ENCODE data around the gene MYL11. TPM values are rescaled to one million over a fixed set of nuclear protein-coding genes. Genes with fewer than 3 reads are reported as not detected.
A peak's percentile ranks its signal among the peaks of the same experiment; 100 is the strongest.

Gene MYL11
- total RNA-seq, 1 donor from 2014 or later: 921 TPM

DNA sequence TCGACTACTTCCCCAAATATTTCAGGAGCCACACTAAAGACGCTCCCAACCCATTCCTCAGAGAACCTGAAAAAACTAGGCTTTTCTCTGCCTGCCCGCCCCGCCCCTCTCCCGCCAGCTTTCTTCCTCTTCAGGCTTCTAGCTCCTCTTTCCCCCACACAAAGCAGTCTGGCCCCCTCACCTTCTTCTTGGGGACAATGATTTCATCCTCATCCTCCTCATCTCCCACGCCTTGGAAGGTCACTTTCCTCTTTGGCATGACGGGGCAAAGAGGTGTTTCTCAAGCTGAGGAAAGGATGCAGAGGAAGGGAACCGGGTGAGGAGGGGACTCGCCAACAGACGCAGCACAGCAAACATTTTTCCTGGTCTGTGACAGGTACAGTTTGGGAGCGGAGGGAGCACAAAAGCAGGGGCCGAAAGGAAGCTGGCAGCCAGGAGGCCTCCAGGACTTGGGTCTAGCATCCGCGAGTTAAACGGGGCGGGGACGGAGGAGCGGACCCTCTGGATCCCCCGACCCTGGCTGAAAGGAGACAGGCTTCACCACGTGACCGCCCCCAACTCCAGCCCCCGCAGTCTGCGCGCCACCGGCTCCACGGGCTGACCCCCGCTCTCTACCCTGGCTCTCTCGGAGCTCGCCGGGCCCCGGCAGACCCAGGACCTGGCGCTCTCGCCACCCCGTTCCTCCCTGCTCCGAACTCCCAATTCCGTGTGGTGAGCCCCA is 20.0 kb upstream of the MYL11 start:
- DNase-seq: no peak

DNA sequence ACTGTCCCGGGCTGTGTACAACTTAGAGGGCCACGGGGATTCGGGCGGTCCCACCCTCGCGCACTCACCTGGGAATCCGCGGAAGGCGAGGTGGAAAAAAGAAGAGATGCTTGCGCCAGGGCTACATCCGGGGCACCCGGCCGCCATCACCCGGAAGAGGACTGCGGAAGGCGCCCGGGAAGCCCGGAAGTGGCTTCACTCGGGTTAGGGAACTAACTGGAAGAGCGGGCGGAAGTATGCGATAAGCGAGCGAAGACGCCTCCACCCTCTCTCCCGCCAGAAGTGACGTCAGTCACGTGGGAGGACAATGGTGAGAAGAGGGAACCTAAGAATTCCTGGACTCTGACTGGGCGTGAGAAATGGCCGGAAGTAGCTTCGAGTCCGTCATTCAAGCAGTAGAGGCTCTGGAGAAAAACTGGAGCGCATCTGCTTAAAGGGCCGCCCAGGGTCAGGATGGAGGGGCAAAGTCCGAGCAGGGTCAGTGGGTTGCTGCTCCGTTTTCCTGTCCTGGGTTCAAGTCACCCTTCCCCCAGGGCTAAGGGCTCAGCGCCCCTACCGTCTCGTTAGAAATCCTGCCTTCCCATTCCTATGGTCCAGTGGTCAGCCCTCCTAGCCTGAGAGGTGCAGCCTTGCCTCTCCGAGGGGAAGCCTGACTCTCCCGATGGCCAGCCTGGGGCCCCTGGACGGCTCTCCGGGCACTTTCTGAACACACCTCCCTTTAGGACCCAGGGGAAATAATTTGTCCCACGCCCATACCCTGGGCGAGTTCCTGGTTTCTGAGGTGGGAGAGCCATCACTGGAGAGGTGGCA is 19.3 kb upstream of the MYL11 start, which contains the start of gene CD2BP2:
Gene CD2BP2 (minus strand): TSS at position 165 of the 810 bp plus-strand sequence. CDS start 627 bp downstream, outside the sequence.
- peak; percentile 98 for DNase-seq

- no peak for DNase-seq
Observed at GRCh38 chr16:30355954-30356308, 18.7 kb upstream of the MYL11 start.

DNA sequence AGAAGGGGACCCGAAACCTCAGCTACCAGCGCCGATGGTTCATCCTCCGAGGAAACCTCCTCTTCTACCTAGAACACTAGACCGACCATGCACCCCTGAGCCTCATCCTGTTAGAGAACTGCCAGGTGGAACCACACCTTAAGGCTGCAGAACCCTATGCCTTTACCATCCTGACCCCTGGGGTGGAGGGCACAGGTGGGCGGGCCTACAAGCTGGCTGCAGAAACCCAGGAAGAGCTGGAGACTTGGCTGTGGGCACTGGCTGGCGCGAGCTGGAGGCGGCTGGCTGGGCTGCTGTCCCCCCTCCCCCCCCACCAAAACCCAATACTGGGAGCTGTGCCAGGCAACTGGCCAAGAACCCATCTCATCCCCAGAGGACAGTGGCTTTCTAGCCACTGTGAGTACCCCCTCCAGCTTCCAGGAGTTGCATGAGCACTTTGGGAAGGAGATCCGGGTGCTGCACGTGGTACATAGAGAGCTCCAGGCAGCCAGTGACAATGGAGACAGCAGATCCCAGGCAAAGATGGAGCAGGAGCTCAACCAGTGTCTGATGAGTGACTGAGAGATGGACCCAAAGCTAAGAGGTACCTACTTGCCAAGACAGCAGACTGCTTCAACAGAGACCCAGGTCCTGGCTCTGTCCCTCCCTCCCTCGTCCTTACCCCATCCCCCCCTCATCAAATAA is 18.1 kb upstream of the MYL11 start:
- DNase-seq: no peak

DNA sequence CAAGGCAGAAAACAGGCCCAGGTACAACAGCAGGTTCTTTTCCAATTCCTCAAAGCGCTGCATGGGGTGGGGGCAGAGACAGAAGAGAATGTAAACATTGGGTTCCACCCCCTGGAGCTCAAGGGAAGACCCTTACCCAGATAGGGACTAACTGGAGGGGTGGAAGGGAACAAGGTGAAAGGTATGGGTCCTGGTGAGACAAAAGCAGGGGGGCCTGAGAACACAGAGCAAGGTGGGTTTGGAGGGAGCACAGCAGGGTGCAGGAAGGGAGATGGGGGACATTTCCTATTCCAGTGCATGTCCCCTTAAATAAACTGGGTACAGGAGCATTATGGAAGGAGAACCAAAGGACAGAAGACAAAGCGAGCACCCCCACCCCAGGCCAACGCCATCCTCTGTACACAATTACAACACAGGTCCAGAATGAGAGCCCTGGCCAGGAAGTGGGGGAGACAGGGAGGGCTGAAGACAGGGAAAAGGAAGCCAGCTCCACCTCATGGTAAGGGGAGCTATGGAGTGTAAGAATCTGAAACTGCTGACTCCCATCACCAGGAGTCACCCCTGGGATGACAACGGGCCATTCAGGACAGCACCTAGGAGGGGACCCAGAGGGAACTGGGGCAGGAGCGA is 17.4 kb upstream of the MYL11 start:
- DNase-seq: no peak

- DNase-seq: no peak
Observed at GRCh38 chr16:30357715-30358576, 16.7 kb upstream of the MYL11 start.

DNA sequence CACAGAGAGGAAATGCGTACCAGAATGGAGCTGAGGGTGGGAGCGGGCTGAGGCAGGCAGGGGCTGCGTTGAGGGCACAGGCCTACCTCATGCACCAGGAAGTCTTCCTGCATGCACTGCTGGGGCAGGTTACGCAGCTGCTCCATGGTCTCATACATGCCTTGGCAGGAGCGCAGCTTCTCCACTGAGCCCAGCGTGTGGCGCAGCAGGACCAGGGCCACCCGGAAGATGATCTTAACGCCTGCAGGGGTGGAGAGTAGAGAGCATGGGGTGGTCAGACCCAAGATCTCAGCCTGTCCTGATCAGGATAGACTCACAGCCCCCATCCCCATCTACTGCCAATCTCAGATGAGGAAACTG is 16.0 kb upstream of the MYL11 start:
- no peak for DNase-seq

- no peak for DNase-seq
Observed at GRCh38 chr16:30358990-30359870, 15.4 kb upstream of the MYL11 start.

DNA sequence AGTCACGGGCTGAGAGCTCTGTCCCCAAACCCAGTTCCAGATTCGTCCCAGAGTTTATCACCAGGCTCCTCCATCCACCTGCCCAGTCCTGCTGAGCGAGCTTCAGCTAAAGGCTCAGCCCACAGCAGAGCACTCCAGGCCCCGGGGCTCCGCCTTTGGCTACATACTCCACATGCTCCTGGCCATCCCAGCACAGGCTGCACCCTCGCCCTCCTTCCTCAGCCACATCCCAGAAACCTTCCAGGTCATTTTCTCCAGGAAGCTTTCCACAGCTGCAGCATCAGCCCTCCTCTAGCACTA is 14.8 kb upstream of the MYL11 start:
- no peak for DNase-seq

DNA sequence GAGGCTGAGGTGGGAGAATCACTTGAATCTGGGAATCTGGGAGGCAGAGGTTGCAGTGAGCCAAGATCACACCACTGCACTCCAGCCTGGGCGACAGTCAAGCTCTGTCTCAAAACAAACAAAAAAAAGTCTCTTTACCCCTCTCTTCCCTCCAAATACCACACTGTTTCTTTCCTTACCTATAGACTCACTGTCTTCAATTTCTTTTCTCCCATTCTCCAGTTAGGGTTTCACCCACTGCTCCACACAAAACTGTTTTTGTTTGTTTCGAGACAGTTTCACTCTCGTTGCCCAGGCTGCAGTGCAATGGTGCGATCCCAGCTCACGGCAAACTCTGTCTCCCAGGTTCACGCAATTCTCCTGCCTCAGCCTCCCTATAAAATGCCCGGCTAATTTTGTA is 13.4 kb upstream of the MYL11 start:
- DNase-seq: no peak

DNA sequence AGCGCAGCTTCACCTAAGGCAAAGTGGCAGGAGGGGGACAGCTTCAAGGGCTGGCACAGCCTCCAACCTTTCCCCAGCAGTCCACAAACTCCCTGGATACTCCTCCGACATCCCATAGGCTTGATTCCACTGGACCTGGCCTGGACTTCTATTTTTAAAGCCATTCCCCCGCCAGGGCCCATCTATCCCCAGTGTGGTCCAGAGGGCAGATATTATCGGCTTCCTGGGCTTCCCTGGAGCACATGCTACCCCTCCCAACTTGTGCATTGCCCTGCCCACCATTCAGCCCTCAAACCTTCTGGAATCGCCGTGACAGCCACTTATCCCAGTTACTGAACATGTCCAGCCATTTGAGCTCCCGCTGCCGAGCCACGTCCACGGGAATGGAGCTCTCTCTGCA is 9.4 kb upstream of the MYL11 start:
- DNase-seq: no peak

DNA sequence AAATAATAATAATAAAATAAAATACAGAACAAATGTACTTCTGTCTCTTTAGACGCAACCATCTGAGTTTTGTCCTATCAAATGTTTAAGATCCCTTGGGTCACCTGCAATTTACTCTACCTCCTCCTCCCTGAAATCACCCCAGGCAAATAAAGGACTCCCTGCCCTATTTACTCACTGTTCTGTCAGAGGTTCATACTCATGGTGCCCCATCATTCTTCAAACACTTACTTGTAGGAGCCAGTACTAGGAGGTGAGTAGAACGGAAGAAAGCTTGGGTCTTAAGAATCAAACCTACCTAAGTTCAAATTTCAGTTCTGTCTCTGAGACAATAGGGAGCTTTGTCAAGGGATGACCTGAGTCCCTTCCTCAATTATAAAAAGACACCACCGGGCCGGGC is 8.1 kb upstream of the MYL11 start:
- DNase-seq: no peak

GRCh38 chr16:30367349-30368009 is 7.1 kb upstream of the MYL11 start:
- no peak for DNase-seq

- no peak for DNase-seq
Observed at GRCh38 chr16:30368122-30368791, 6.3 kb upstream of the MYL11 start.

DNA sequence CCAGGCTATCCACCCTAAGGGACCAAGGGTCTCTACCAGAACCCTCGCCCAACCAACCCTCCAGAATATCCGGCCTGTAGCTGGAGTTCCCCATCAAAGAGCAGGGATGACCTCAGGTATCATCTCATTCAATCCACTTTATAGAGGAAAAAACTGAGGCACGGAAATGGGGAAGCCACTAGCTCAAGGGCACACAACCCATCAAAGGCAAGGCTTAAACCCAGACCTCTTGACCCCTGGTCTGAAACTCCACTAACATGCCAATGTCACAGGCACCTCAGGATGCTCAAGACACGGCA is 5.9 kb upstream of the MYL11 start:
- no peak for DNase-seq

- DNase-seq: no peak
Observed at GRCh38 chr16:30369091-30369937, 5.3 kb upstream of the MYL11 start.

GRCh38 chr16:30369938-30370455 is 4.6 kb upstream of the MYL11 start:
- no peak for DNase-seq

- peak; percentile 100 for DNase-seq
Observed at GRCh38 chr16:30370456-30371247, 4.0 kb upstream of the MYL11 start, which contains the start of gene TBC1D10B. Gene TBC1D10B (minus strand): TSS chr16:30370494. CDS start chr16:30370183, 311 bp downstream.

All from skin of body (tissue), 2 donors.